22Rv1 (cell line): Measurements from ENCODE around the gene RRP1B.

ENCODE experiments used
- CTCF ChIP-seq: fragments of 450-650 bp; IDR thresholded peaks from 2 replicates; pipeline ENCODE4 v1.5.1; 2017; ENCODE audit warnings: mild to moderate bottlenecking
- ZFX ChIP-seq: fragments of 450-650 bp; IDR thresholded peaks from 2 replicates; pipeline ENCODE4 v1.6.1; 2017; ENCODE audit warnings: antibody characterized with exemption, borderline replicate concordance

DNA sequence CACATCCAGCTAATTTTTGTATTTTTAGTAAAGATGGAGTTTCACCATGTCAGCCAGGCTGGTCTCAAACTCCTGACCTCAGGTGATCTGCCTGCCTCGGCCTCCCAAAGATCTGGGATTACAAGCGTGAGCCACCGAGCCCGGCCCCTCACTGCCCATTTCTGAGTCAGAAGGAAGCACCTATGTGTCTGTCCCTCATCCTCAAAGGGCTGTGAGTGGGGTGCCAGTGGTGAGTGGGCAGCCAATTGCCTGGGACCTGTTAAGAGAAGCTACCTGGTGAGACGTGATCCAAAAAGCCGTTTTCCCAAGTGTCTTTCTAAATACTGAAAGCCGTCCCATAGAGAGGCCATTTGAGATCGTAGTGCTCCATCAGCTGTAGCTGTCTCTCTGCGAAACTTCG is 32.4 kb downstream of the RRP1B start:
- TF ChIP-seq CTCF: no peak
- no peak for TF ChIP-seq ZFX
